ENCODE measurements around the gene NR2F6.

- TF ChIP-seq CTCF (IDR thresholded peaks at IDR 0.05; ENCODE audit: low read depth, low read length, poor library complexity, severe bottlenecking) (no peak), EZH2phosphoT487 (IDR thresholded peaks at IDR 0.05; ENCODE audit: borderline replicate concordance, low read length) (no peak)
Observed at GRCh38 chr19:17285415-17286135, 39.9 kb upstream of the NR2F6 start.
